WTC11 (cell line): ENCODE data around the gene SLC35F4. TPM values are rescaled to one million over a fixed set of nuclear protein-coding genes. Genes with fewer than 3 reads are reported as not detected.

Experiments used
- ATAC-seq: fragments of 200-7000 bp; cut with Tn5 transposase; 2 replicates; pipeline ENCODE4 v1.10.0; 2021; ENCODE audit warnings: mild to moderate bottlenecking, moderate library complexity
- CTCF ChIA-PET: fragments of 300-600 bp; sonication (Branson Sonifier 250); formaldehyde crosslinking; loops from one replicate; lab custom pipeline; 2021; ENCODE audit warnings: antibody characterized with exemption; lab: Charles Lee
- POLR2A ChIA-PET: fragments of 350-600 bp; sonication (Branson Sonifier 250); formaldehyde crosslinking; loops from one replicate; lab custom pipeline; 2021; ENCODE audit warnings: antibody characterized with exemption; lab: Charles Lee
- DNase-seq: peaks from one replicate; pipeline ENCODE4 v3.0.0; 2021; ENCODE audit warnings: low spot score
- H3K27ac Mint-ChIP-seq: 2 replicates; pipeline ENCODE4 v1.8.0; 2021; ENCODE audit warnings: mixed read lengths
- H3K27me3 Mint-ChIP-seq: 2 replicates; pipeline ENCODE4 v1.8.0; 2021; ENCODE audit warnings: low read depth, mild to moderate bottlenecking, moderate library complexity, mixed read lengths
- H3K36me3 Mint-ChIP-seq: 2 replicates; pipeline ENCODE4 v1.8.0; 2021; ENCODE audit warnings: mixed read lengths
- H3K4me1 Mint-ChIP-seq: 2 replicates; pipeline ENCODE4 v1.8.0; 2022; ENCODE audit warnings: mixed read lengths
- H3K4me3 Mint-ChIP-seq: 2 replicates; pipeline ENCODE4 v1.8.0; 2021; ENCODE audit warnings: mild to moderate bottlenecking, moderate library complexity, mixed read lengths
- H3K9me3 Mint-ChIP-seq: 2 replicates; pipeline ENCODE4 v1.8.0; 2021; ENCODE audit warnings: mixed read lengths
- CBFB ChIP-seq: sonication (generic); formaldehyde crosslinking; IDR thresholded peaks from 2 replicates; pipeline ENCODE4 v1.8.1; 2022; ENCODE audit warnings: mild to moderate bottlenecking, low read depth, missing genetic modification reagents
- CDX4 ChIP-seq: fragments of 250-450 bp; sonication (Bioruptor Pico); IDR thresholded peaks from 2 replicates; pipeline ENCODE4 v1.9.0; 2021; ENCODE audit warnings: moderate library complexity, mild to moderate bottlenecking, inconsistent platforms, borderline replicate concordance
- E2F1 ChIP-seq: sonication (generic); formaldehyde crosslinking; IDR thresholded peaks from 2 replicates; pipeline ENCODE4 v1.8.0; 2022; ENCODE audit warnings: mild to moderate bottlenecking, missing genetic modification reagents
- ELF4 ChIP-seq: sonication (generic); formaldehyde crosslinking; IDR thresholded peaks from 2 replicates; pipeline ENCODE4 v1.8.1; 2022; ENCODE audit warnings: low read depth, mild to moderate bottlenecking, moderate library complexity, missing genetic modification reagents
- EMX1 ChIP-seq: fragments of 250-450 bp; sonication (Bioruptor Pico); IDR thresholded peaks from 2 replicates; pipeline ENCODE4 v1.8.0; 2021; ENCODE audit warnings: mild to moderate bottlenecking
- FOXP1 ChIP-seq: sonication (generic); formaldehyde crosslinking; IDR thresholded peaks from 2 replicates; pipeline ENCODE4 v1.8.0; 2022; ENCODE audit warnings: missing genetic modification reagents, mild to moderate bottlenecking, moderate library complexity, borderline replicate concordance
- GTF2I ChIP-seq: fragments of 250-450 bp; sonication (Bioruptor Pico); conservative IDR thresholded peaks from 2 replicates; pipeline ENCODE4 v1.4.0; 2021; ENCODE audit warnings: mild to moderate bottlenecking
- IRF2 ChIP-seq: sonication (generic); formaldehyde crosslinking; IDR thresholded peaks from 2 replicates; pipeline ENCODE4 v1.8.0; 2022; ENCODE audit warnings: low read depth, missing genetic modification reagents, borderline replicate concordance
- MXD4 ChIP-seq: fragments of 250-450 bp; sonication (Bioruptor Pico); IDR thresholded peaks from 2 replicates; pipeline ENCODE4 v1.8.0; 2021; ENCODE audit warnings: mild to moderate bottlenecking, moderate library complexity, borderline replicate concordance
- NR2C2 ChIP-seq: sonication (generic); formaldehyde crosslinking; IDR thresholded peaks from 2 replicates; pipeline ENCODE4 v1.8.0; 2022; ENCODE audit warnings: mild to moderate bottlenecking, missing genetic modification reagents
- SMAD3 ChIP-seq: sonication (generic); formaldehyde crosslinking; IDR thresholded peaks from 2 replicates; pipeline ENCODE4 v1.8.0; 2022; ENCODE audit warnings: missing genetic modification reagents, mild to moderate bottlenecking, borderline replicate concordance
- SP1 ChIP-seq: sonication (generic); formaldehyde crosslinking; conservative IDR thresholded peaks from 2 replicates; pipeline ENCODE4 v1.8.1; 2022; ENCODE audit warnings: missing genetic modification reagents
- TCF7 ChIP-seq: sonication (generic); formaldehyde crosslinking; IDR thresholded peaks from 2 replicates; pipeline ENCODE4 v1.8.0; 2022; ENCODE audit warnings: mild to moderate bottlenecking, low read depth, missing genetic modification reagents, moderate library complexity
- ZBTB21 ChIP-seq: sonication (generic); formaldehyde crosslinking; IDR thresholded peaks from 2 replicates; pipeline ENCODE4 v1.8.1; 2023; ENCODE audit warnings: mild to moderate bottlenecking, missing genetic modification reagents, borderline replicate concordance
- ZNF138 ChIP-seq: sonication (generic); formaldehyde crosslinking; conservative IDR thresholded peaks from 2 replicates; pipeline ENCODE4 v1.8.1; 2022; ENCODE audit warnings: mild to moderate bottlenecking, moderate library complexity, missing genetic modification reagents
- ZNF232 ChIP-seq: sonication (generic); formaldehyde crosslinking; IDR thresholded peaks from 2 replicates; pipeline ENCODE4 v1.8.0; 2022; ENCODE audit warnings: mild to moderate bottlenecking, missing genetic modification reagents
- ZNF423 ChIP-seq: fragments of 250-450 bp; sonication (Bioruptor Pico); IDR thresholded peaks from 2 replicates; pipeline ENCODE4 v2.1.2; 2022; ENCODE audit warnings: mild to moderate bottlenecking, moderate library complexity
- ZNF512 ChIP-seq: sonication (generic); formaldehyde crosslinking; IDR thresholded peaks from 2 replicates; pipeline ENCODE4 v1.8.1; 2022; ENCODE audit warnings: missing genetic modification reagents, borderline replicate concordance
- total RNA-seq: library from RNA; stranded (reverse); gene quantifications from 3 replicates; pipeline ENCODE4 v1.2.3, GENCODE V29; 2021
- TF ChIP-seq, protein P1 (sequence below): fragments of 250-450 bp; sonication (Bioruptor Pico); conservative IDR thresholded peaks from 2 replicates; pipeline ENCODE4 v1.9.0; 2021; ENCODE audit warnings: mild to moderate bottlenecking
- TF ChIP-seq, protein P2 (sequence below): sonication (generic); formaldehyde crosslinking; IDR thresholded peaks from 2 replicates; pipeline ENCODE4 v1.8.1; 2023; ENCODE audit warnings: mild to moderate bottlenecking, missing genetic modification reagents, borderline replicate concordance
- TF ChIP-seq, protein P3 (sequence below): sonication (generic); formaldehyde crosslinking; IDR thresholded peaks from 2 replicates; pipeline ENCODE4 v1.8.1; 2022; ENCODE audit warnings: mild to moderate bottlenecking, moderate library complexity, missing genetic modification reagents
- TF ChIP-seq, protein P4 (sequence below): sonication (generic); formaldehyde crosslinking; IDR thresholded peaks from 2 replicates; pipeline ENCODE4 v1.8.0; 2022; ENCODE audit warnings: mild to moderate bottlenecking, missing genetic modification reagents

Gene SLC35F4
- total RNA-seq, 1 experiment from 2014 or later = not detected

DNA sequence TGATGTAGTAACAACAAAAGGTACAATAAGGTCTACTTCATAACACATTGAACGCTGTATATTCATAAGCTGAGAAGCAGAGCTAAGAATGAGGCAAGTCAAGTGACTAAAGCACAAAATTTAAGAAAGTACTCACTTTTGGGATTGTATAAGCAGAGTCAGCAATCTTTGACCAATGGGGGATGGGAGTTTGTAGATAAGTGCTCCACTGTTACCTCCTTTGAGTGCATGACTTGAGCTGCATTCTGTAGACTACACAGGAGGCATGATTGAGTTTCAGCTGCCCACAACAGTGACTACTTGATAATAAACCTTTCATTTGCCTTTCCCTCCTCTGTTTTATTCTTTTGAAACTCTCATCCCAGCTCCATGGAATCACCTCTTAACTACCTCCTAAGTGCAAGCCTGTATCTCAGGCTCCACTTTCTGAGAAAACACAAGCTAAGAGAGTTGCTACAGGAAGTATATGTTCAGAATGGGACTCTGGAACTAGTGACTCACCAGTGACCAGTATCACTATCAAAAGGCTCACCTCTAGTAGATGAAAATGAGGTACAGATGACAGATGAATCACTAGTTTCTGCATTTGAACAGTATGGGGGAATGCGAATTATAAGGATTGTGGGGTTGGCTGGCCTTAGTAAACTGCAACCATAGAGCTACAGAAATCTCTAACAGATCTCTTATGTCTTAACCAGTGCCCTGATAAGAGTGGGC is 49.2 kb downstream of the SLC35F4 start (continued):
- TF ChIP-seq, protein P1, sequence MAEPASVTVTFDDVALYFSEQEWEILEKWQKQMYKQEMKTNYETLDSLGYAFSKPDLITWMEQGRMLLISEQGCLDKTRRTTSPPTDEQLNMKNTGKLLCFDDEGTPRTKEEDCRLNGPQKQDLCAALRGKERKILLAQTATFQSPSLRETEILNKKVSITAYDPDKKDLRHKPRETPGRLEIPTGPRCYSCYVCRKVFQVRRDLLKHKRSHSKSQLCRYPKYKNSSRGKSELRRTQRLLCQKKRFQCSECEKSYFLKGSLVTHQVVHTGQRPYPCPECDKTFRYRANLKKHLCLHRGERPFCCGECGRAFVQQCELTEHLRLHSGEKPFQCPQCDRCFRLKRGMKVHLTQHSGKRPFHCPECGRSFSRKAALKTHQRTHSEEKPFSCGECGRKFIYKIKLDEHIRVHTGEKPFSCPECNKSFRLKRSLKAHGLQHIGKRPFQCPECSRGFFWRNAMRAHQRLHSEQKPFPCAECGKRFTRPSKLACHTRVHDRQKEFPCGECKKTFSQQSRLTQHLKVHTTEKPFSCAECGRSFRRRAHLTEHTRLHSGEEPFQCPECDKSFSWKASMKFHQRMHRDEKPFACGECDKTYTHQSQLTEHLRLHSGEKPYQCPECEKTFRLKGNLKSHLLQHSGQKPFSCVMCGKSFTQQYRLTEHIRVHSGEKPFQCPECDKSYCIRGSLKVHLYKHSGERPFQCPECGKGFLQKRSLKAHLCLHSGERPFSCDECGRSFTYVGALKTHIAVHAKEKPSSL = no peak
- TF ChIP-seq ZNF512 (CRISPR knock-in tag) (no peak), GTF2I (CRISPR knock-in tag) (no peak), SP1 (no peak), ZNF138 (no peak), CBFB (CRISPR knock-in tag) (no peak)
- TF ChIP-seq, protein P2, sequence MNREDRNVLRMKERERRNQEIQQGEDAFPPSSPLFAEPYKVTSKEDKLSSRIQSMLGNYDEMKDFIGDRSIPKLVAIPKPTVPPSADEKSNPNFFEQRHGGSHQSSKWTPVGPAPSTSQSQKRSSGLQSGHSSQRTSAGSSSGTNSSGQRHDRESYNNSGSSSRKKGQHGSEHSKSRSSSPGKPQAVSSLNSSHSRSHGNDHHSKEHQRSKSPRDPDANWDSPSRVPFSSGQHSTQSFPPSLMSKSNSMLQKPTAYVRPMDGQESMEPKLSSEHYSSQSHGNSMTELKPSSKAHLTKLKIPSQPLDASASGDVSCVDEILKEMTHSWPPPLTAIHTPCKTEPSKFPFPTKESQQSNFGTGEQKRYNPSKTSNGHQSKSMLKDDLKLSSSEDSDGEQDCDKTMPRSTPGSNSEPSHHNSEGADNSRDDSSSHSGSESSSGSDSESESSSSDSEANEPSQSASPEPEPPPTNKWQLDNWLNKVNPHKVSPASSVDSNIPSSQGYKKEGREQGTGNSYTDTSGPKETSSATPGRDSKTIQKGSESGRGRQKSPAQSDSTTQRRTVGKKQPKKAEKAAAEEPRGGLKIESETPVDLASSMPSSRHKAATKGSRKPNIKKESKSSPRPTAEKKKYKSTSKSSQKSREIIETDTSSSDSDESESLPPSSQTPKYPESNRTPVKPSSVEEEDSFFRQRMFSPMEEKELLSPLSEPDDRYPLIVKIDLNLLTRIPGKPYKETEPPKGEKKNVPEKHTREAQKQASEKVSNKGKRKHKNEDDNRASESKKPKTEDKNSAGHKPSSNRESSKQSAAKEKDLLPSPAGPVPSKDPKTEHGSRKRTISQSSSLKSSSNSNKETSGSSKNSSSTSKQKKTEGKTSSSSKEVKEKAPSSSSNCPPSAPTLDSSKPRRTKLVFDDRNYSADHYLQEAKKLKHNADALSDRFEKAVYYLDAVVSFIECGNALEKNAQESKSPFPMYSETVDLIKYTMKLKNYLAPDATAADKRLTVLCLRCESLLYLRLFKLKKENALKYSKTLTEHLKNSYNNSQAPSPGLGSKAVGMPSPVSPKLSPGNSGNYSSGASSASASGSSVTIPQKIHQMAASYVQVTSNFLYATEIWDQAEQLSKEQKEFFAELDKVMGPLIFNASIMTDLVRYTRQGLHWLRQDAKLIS (CRISPR knock-in tag) = no peak
- TF ChIP-seq, all 79 proteins: peak for 0

DNA sequence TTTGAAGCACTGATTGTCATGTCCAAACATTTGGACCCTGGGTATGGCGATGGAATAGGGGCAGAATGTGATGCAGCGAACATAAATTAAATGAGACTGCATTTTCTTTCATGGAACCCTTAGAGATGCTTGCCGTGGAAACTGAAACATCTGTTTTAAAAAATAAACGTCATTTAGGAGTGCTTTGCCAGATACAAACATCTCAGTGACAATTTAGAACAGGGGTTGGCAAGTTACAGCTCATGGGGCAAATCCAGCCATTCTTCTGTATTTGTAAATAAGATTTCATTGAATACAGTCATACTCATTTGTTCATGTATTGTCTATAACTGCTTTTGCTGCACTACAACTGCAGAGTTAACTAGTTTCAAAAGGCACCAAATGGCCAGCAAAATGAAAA is 51.2 kb downstream of the SLC35F4 start:
- DNase-seq = no peak
- Mint-ChIP-seq H3K27ac (no peak overlapping the region), H3K4me3 (no peak overlapping the region), H3K9me3 (no peaks in the 10 kb centered on the region), H3K36me3 (no peaks in the 10 kb centered on the region), H3K4me1 (peaks cover 29% of the 10 kb centered on the region)
- TF ChIP-seq SMAD3 (CRISPR knock-in tag) = no peak
- no peak for TF ChIP-seq ZNF423 (CRISPR knock-in tag)
- TF ChIP-seq E2F1 (CRISPR knock-in tag) = no peak
- TF ChIP-seq, protein P3, sequence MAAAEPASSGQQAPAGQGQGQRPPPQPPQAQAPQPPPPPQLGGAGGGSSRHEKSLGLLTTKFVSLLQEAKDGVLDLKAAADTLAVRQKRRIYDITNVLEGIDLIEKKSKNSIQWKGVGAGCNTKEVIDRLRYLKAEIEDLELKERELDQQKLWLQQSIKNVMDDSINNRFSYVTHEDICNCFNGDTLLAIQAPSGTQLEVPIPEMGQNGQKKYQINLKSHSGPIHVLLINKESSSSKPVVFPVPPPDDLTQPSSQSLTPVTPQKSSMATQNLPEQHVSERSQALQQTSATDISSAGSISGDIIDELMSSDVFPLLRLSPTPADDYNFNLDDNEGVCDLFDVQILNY = no peak
- TF ChIP-seq ZNF232 = no peak
- no peak for TF ChIP-seq TCF7 (CRISPR knock-in tag)
- no peak for TF ChIP-seq EMX1
- TF ChIP-seq ZBTB21 (CRISPR knock-in tag) = no peak
- TF ChIP-seq FOXP1 (CRISPR knock-in tag) = no peak
- TF ChIP-seq NR2C2 (CRISPR knock-in tag) = no peak
- TF ChIP-seq CDX4 = no peak
- no peak for TF ChIP-seq ELF4
- no peak for TF ChIP-seq MXD4 (CRISPR knock-in tag)
- TF ChIP-seq, protein P4, sequence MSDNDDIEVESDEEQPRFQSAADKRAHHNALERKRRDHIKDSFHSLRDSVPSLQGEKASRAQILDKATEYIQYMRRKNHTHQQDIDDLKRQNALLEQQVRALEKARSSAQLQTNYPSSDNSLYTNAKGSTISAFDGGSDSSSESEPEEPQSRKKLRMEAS (CRISPR knock-in tag) = no peak
- no peak for TF ChIP-seq IRF2 (CRISPR knock-in tag)
- TF ChIP-seq, all 79 proteins: peak for 0
- H3K27me3 Mint-ChIP-seq = no peaks in the 10 kb centered on the region
- ATAC-seq = no peak
- ChIA-PET CTCF (no interaction called here), POLR2A (no interaction called here)
